ENCODE measurements around the gene TLX1. TPM values are rescaled to one million over a fixed set of nuclear protein-coding genes. Genes with fewer than 3 reads are reported as not detected.

The TLX1 gene
- total RNA-seq, 4 donors from 2014 or later = not detected

DNA sequence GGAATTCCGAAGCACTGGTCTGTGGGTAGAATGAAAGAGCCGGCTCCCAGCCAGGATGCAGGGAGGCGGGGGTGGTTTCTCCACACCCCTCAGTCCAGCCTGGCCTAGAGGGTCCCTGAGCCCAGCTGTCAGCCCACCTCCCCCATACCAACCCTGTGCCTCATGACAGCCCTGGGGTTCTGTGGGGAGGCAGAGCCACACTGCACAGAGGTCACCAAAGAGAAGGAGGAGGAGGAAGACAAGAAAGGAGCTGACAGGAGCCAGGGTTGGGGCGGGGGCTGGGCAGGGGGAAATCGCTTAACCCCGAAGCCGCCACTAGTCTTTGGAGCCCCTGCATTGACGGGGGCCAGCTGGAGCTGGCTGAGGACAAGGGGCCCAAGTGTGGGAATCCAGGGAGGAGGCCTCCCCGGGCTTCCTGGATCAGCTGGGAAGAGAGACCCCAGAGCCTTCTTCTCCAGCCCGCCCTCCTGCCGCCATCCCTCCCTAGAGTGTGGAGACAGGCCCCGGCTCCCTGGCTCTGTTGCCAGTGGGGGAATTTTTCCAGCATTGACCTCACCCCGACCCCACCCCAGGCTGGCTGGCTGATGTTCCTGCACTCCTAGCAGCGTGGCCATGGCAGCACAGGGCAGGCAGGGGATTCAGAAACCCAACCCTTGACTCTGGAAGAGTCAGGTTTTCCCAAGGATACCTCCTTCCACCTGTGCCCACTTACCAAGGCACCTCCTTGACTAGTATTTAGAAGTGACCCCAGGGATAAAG, 36.8 kb upstream of the TLX1 start:
- TF ChIP-seq POLR2A (IDR thresholded peaks at IDR 0.05) = no peak
- TF ChIP-seq, protein P1, sequence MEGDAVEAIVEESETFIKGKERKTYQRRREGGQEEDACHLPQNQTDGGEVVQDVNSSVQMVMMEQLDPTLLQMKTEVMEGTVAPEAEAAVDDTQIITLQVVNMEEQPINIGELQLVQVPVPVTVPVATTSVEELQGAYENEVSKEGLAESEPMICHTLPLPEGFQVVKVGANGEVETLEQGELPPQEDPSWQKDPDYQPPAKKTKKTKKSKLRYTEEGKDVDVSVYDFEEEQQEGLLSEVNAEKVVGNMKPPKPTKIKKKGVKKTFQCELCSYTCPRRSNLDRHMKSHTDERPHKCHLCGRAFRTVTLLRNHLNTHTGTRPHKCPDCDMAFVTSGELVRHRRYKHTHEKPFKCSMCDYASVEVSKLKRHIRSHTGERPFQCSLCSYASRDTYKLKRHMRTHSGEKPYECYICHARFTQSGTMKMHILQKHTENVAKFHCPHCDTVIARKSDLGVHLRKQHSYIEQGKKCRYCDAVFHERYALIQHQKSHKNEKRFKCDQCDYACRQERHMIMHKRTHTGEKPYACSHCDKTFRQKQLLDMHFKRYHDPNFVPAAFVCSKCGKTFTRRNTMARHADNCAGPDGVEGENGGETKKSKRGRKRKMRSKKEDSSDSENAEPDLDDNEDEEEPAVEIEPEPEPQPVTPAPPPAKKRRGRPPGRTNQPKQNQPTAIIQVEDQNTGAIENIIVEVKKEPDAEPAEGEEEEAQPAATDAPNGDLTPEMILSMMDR (IDR thresholded peaks at IDR 0.05) = no peak
- no peak for DNase-seq
- H3K4me3 ChIP-seq (replicated peaks in 1 of 3) = no peak overlapping the region
- H3K9me3 ChIP-seq = no peaks in the 10 kb centered on the region
- no peaks in the 10 kb centered on the region for H3K27me3 ChIP-seq
- no peaks in the 10 kb centered on the region for H3K4me1 ChIP-seq
- no peak overlapping the region for H3K27ac ChIP-seq
- intact Hi-C loops (cut with DNase I) = no loop called here
- 52 to 60% methylated on average over 12 to 14 of the region's 14 CpGs for WGBS, 2 donors
- no peaks in the 10 kb centered on the region for H3K36me3 ChIP-seq

DNA sequence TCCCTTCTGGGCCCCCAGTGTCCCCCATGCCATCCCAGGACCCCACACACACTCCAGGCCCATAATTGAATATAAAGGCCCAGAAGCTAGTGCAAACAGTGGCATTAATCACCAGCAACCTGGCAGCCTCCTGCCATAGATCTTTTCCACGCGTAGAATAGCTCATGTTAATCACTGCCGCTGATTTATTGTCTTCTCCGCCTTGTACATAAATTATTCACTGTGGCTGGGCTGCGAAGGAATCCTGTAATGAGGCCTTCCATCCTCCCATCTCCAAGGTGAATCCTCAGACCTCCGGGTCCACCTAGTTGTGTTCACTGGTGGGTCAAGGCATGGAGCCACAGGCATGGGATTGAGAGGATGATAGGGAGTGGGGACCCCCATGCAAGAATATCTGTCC, 36.1 kb upstream of the TLX1 start:
- intact Hi-C loops (cut with DNase I) = loop anchor here (5.0 kb wide), 1 partner anchor 42 kb away; no protein-coding TSS in a partner anchor
- Histone ChIP-seq H3K9me3 (no peaks in the 10 kb centered on the region), H3K4me1 (no peaks in the 10 kb centered on the region), H3K27me3 (no peaks in the 10 kb centered on the region), H3K36me3 (no peaks in the 10 kb centered on the region), H3K27ac (no peak overlapping the region), H3K4me3 (replicated peaks in 1 of 3) (no peak overlapping the region)
- 78 to 81% methylated on average over 6 of the region's 6 CpGs for WGBS, 2 donors
- no peak for TF ChIP-seq POLR2A (IDR thresholded peaks at IDR 0.05)
- TF ChIP-seq, protein P1 (IDR thresholded peaks at IDR 0.05) = no peak
- no peak for DNase-seq

DNA sequence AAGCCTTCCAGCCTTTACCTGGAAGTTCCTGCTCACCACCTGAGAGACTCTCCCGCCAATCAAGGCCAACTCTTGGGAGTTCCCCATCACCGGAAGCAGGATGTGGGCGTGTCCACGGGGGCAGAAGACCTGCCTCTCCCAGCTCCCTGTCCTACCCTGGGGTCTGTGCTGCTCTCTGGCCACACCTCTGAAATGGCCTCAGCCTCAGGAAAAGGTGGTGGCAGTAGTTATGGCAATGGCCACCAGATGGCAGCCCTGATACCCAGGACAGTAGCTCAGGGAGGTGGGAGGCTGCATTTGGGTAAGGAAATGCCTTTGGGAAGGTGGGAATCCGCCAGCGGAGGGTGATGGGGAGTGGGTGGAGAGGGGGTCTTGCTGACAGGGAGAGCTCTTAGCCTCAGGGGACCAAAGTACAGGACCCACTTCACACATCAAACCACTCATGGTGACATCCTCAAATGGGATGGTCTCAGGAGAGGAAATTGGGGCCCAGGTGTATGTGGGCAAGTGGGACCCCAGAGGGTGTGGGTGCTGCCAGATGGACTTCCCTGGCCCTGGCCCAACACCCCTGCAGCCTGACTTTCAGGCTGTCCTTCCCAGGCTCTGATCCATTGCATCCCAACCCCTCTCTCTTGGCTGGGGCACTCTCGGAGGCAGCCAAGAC, 35.4 kb upstream of the TLX1 start:
- H3K27me3 ChIP-seq = no peaks in the 10 kb centered on the region
- DNase-seq = peak; percentile 67 to 70
- intact Hi-C loops (cut with DNase I) = loop anchor here (5.0 kb wide), 1 partner anchor 42 kb away; no protein-coding TSS in a partner anchor
- H3K4me3 ChIP-seq (replicated peaks in 1 of 3) = no peak overlapping the region
- no peaks in the 10 kb centered on the region for H3K36me3 ChIP-seq
- no peaks in the 10 kb centered on the region for H3K9me3 ChIP-seq
- no peaks in the 10 kb centered on the region for H3K4me1 ChIP-seq
- H3K27ac ChIP-seq = no peak overlapping the region
- WGBS, 2 donors = 12 to 21% methylated on average over 5 to 7 of the region's 7 CpGs
- TF ChIP-seq, protein P1 (IDR thresholded peaks at IDR 0.05) = peak; percentile 31 to 82 (median 68)
- TF ChIP-seq POLR2A (IDR thresholded peaks at IDR 0.05) = no peak

DNA sequence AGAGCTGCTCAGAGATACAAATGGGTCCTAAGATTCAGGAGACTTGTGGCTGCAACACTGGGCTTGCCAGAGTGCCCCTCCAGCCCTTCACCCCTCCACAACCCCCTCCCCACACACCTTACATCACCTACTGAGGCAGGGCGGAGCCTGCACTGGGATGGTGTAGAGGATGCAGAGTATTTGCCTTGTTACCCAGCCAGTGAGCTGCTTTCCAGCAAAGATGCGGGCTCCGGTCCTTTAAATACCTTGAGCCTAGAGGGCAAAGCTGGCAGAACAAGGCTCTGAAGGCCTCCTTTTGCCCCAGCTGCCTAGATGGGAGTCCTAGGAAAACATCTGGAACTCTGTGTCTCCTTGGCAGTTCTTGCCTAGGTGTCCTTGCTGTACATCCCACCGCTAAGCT, 34.7 kb upstream of the TLX1 start:
- Histone ChIP-seq H3K36me3 (no peaks in the 10 kb centered on the region), H3K27ac (no peak overlapping the region), H3K27me3 (no peaks in the 10 kb centered on the region), H3K4me3 (replicated peaks in 1 of 3) (no peak overlapping the region), H3K4me1 (no peaks in the 10 kb centered on the region), H3K9me3 (no peaks in the 10 kb centered on the region)
- intact Hi-C loops (cut with DNase I) = loop anchor here (5.0 kb wide), 1 partner anchor 41 kb away; no protein-coding TSS in a partner anchor
- whole genome bisulfite sequencing, 2 donors = 100% methylated on average over 1 of the region's 4 CpGs
- DNase-seq = no peak
- TF ChIP-seq, protein P1 (IDR thresholded peaks at IDR 0.05) = no peak
- no peak for TF ChIP-seq POLR2A (IDR thresholded peaks at IDR 0.05)

DNA sequence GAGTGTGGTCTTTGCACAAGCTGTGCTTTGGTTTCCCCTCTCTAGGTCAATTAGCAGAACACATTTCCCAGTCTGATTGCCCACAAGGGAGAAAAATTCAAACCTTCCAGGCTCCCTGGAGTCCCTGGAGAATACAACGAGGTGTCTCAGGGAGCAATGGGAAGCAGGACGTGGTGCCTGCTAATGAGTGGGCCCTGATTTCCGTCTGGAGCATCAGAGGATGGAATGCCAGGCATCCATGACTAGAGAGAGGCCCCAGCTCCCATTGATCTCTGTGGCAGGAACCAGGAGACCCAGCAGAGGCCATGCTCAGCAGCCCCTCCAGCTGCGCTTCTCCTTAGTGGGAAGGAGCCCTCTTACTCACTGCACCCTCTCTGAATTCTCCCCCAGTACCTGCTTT, 33.2 kb upstream of the TLX1 start:
- whole genome bisulfite sequencing, 2 donors = 41 to 45% methylated on average over 4 of the region's 4 CpGs
- TF ChIP-seq, protein P1 (IDR thresholded peaks at IDR 0.05) = no peak
- no peak for TF ChIP-seq POLR2A (IDR thresholded peaks at IDR 0.05)
- Histone ChIP-seq H3K36me3 (no peaks in the 10 kb centered on the region), H3K4me3 (replicated peaks in 1 of 3) (no peak overlapping the region), H3K27me3 (no peaks in the 10 kb centered on the region), H3K9me3 (no peaks in the 10 kb centered on the region), H3K4me1 (no peaks in the 10 kb centered on the region), H3K27ac (no peak overlapping the region)
- intact Hi-C loops (cut with DNase I) = loop anchor here (5.0 kb wide), 1 partner anchor 39 kb away; no protein-coding TSS in a partner anchor
- DNase-seq = no peak
